Suprapubic skin (tissue), 3 donors: ENCODE data around the gene AKAP8.

ENCODE experiments used
- CTCF ChIP-seq, 2 donors: fragments of 200-600 bp in 1 of 2; fragments of 450-650 bp in 1 of 2; sonication (generic) in 1 of 2; IDR thresholded peaks; one replicate each; pipeline ENCODE4 v1.5.1; 2016 to 2019; ENCODE audit warnings: antibody characterized with exemption in 2 of 2, mild to moderate bottlenecking in 1 of 2, moderate library complexity in 1 of 2
- EP300 ChIP-seq: sonication (generic); formaldehyde crosslinking; IDR thresholded peaks from one replicate; pipeline ENCODE4 v1.6.1; 2017; ENCODE audit warnings: antibody characterized with exemption
- POLR2A ChIP-seq, 2 donors: fragments of 450-650 bp; IDR thresholded peaks; one replicate each; pipeline ENCODE4 v1.6.1; 2017; ENCODE audit warnings: antibody characterized with exemption in 2 of 2, mild to moderate bottlenecking in 2 of 2, moderate library complexity in 2 of 2

- no peak for TF ChIP-seq CTCF (IDR thresholded peaks at IDR 0.05)
- TF ChIP-seq EP300, result no peak
- TF ChIP-seq POLR2A (IDR thresholded peaks at IDR 0.05), result no peak
Measured at GRCh38 chr19:15427350-15427700, 47.7 kb upstream of the AKAP8 start.
